Measurements from ENCODE around the gene ADAMTS3.

- TF ChIP-seq CTCF (IDR thresholded peaks at IDR 0.05): no peak
- no peak for TF ChIP-seq EZH2 (IDR thresholded peaks at IDR 0.05; ENCODE audit: borderline replicate concordance, insufficient read depth, low read depth, low read length, poor library complexity, severe bottlenecking)
Observed at GRCh38 chr4:72305620-72306019, 263.4 kb downstream of the ADAMTS3 start.
